GM20000 (cell line): ENCODE data around the gene GLDC.
"Not testable (repeated sequence)": the region's sequence is repeated elsewhere in the genome, so short reads cannot be mapped to it uniquely, and the experiment has no call there.

ENCODE experiments used
- DNase-seq: peaks from one replicate; pipeline ENCODE4 v3.0.0; 2012; ENCODE audit warnings: low spot score
- TF ChIP-seq, protein P1 (sequence below): IDR thresholded peaks from 2 replicates; pipeline ENCODE4 v1.5.1; 2012; ENCODE audit warnings: mild to moderate bottlenecking, control low read depth; ENCODE audit errors: extremely low read depth, missing control alignments

The GLDC gene

GRCh38 chr9:6645355-6646292 is at the start of gene GLDC:
Gene GLDC, minus strand, starts transcription at chr9:6645729. Its CDS starts 230 bp downstream, at chr9:6645499.
- DNase-seq, result peak; percentile 94
- TF ChIP-seq, protein P1, sequence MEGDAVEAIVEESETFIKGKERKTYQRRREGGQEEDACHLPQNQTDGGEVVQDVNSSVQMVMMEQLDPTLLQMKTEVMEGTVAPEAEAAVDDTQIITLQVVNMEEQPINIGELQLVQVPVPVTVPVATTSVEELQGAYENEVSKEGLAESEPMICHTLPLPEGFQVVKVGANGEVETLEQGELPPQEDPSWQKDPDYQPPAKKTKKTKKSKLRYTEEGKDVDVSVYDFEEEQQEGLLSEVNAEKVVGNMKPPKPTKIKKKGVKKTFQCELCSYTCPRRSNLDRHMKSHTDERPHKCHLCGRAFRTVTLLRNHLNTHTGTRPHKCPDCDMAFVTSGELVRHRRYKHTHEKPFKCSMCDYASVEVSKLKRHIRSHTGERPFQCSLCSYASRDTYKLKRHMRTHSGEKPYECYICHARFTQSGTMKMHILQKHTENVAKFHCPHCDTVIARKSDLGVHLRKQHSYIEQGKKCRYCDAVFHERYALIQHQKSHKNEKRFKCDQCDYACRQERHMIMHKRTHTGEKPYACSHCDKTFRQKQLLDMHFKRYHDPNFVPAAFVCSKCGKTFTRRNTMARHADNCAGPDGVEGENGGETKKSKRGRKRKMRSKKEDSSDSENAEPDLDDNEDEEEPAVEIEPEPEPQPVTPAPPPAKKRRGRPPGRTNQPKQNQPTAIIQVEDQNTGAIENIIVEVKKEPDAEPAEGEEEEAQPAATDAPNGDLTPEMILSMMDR, result no peak

DNA sequence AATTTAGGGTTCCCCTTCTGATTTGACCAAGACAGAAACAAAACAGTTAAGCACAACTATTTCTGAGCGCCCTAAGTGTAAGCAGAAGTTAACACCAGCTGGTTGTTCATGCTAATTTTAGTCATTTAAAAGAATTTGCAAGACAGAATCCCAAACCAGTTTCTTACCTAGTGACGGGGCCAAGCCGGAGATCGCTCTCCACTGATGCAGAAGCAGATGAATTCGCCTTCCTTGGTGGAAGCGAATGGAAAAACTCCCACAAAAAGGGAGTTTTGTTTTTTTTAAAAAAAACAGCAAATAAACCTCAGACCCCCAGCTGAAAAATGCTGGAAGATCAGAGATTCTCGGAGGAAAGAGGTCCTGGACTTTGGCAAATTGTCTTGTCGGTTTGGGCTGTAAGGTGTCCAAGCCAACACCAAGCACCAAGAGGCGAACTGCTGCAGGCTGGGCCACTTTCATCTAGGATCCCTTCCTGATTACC is 47.4 kb upstream of the GLDC start:
- TF ChIP-seq, protein P1, result no peak

GRCh38 chr9:6692433-6692832 is 46.9 kb upstream of the GLDC start:
- TF ChIP-seq, protein P1, result no peak
- no peak for DNase-seq

More for the DNA sequence above, 47.4 kb upstream of the GLDC start:
- no peak for DNase-seq

GRCh38 chr9:6690675-6691070 is 45.1 kb upstream of the GLDC start:
- DNase-seq, result not testable (repeated sequence)

DNA sequence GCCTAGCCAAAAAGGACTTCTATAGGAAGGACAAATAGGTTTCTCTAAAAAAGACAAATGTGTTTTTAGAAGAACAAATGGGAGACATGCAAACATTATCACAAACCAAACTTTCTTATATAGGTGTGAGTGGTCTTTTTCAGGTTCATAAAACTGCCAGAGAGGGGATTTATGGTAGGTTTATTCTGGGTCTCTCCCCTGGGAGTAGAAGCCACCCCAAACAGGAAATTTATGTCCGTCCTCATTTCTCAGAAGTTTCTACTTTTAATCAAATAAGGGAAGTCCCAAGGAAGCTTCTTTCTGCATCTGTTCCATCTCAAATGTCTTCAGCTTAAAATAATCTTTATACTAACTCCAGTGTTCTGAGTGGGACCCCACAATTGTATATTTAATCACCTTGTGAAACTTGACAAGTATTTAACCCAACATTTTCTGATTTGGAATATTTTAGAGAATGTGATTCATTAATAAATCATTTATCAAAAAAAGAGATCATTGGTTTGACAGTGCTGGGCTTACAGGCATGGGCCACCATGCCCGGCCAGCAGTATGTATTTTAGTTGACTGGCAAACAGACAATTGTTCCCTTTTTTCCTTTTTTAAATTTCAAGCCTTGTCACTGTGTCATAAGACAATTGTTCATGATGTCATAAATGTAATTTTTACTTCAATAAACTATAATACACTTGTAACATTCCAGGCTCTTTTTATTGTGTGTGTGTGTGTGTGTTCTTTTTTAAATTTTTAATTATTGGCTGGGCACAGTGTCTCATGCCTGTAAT is 44.6 kb upstream of the GLDC start:
- TF ChIP-seq, protein P1, result no peak
- no peak for DNase-seq

GRCh38 chr9:6687180-6687579 is 41.7 kb upstream of the GLDC start:
- DNase-seq, result no peak
- TF ChIP-seq, protein P1, result no peak

DNA sequence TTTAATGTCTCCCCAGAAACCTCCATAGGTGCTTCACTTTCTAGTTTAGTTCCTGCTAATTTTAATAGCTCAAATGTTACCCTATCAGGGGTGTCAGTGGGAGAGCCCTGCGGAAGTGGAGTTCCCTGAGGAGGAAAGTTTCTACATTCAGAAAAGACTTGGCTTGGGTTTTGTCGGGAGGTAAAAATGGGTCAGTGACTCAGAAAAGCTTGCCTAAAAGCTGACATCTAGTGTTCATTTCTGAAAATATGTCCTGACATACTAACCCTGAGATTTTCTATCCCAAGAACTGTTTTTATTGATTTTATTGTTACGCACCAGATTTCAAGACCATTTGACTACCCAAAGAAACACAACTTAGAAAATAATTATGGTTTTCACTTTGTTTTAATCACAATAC is 40.9 kb upstream of the GLDC start:
- peak; percentile 26 for DNase-seq
- TF ChIP-seq, protein P1, result peak; percentile 16
